CD4-positive, CD25-positive, alpha-beta regulatory T cell (primary cell): Measurements from ENCODE around the gene HDAC4. TPM values are rescaled to one million over a fixed set of nuclear protein-coding genes. Genes with fewer than 3 reads are reported as not detected.

Experiments
- ATAC-seq, 2 donors: fragments of 150-1000 bp; cut with Tn5 transposase; one replicate each; pipeline ENCODE4 v1.10.0; 2021; ENCODE audit warnings: low read depth in 2 of 2, moderate number of reproducible peaks in 2 of 2, moderate library complexity in 1 of 2
- DNase-seq, 3 donors: peaks; one replicate each; pipeline versions ENCODE4 v3.0.0 to v3.0.0-alpha.2; 2012 to 2022; ENCODE audit warnings: mixed read lengths in 1 of 3
- H3K27ac ChIP-seq: one replicate; pipeline ENCODE4 v1.7.0; 2013; ENCODE audit warnings: mild to moderate bottlenecking, low read length; ENCODE audit not compliant: insufficient read depth, poor library complexity, severe bottlenecking
- H3K27me3 ChIP-seq: one replicate; pipeline ENCODE4 v1.7.0; 2013; ENCODE audit warnings: low read length; ENCODE audit not compliant: control insufficient read depth, insufficient read depth
- H3K36me3 ChIP-seq: one replicate; pipeline ENCODE4 v1.7.0; 2013; ENCODE audit warnings: mild to moderate bottlenecking, low read length, moderate library complexity; ENCODE audit not compliant: control insufficient read depth, insufficient read depth
- H3K4me1 ChIP-seq: 2 replicates; pipeline ENCODE4 v1.7.0; 2013; ENCODE audit warnings: mild to moderate bottlenecking, low read length; ENCODE audit not compliant: insufficient read depth, control insufficient read depth, poor library complexity, severe bottlenecking
- H3K4me3 ChIP-seq: one replicate; pipeline ENCODE4 v1.7.0; 2013; ENCODE audit warnings: low read depth, mild to moderate bottlenecking, low read length, moderate library complexity
- H3K9me3 ChIP-seq, 2 experiments: 1 replicate in 1 of 2; 2 replicates in 1 of 2; pipeline ENCODE4 v1.7.0; 2013; ENCODE audit warnings: low read length in 2 of 2, mild to moderate bottlenecking in 1 of 2, moderate library complexity in 1 of 2; ENCODE audit not compliant: control insufficient read depth in 2 of 2
- H3K27ac Mint-ChIP-seq, 3 donors: one replicate each; pipeline ENCODE4 v1.8.0; 2020 to 2022; ENCODE audit warnings: mild to moderate bottlenecking in 3 of 3, mixed read lengths in 3 of 3, moderate library complexity in 2 of 3
- H3K27me3 Mint-ChIP-seq: one replicate; pipeline ENCODE4 v1.8.0; 2022; ENCODE audit warnings: mild to moderate bottlenecking, mixed read lengths
- H3K36me3 Mint-ChIP-seq: one replicate; pipeline ENCODE4 v1.8.0; 2020; ENCODE audit warnings: mixed read lengths
- H3K4me1 Mint-ChIP-seq, 4 donors: one replicate each; pipeline ENCODE4 v1.8.0; 2020 to 2022; ENCODE audit warnings: mixed read lengths in 4 of 4, mild to moderate bottlenecking in 1 of 4
- H3K4me3 Mint-ChIP-seq, 4 donors: one replicate each; pipeline ENCODE4 v1.8.0; 2020 to 2022; ENCODE audit warnings: mild to moderate bottlenecking in 4 of 4, mixed read lengths in 4 of 4, moderate library complexity in 3 of 4
- H3K9me3 Mint-ChIP-seq, 7 donors: one replicate each; pipeline ENCODE4 v1.8.0; 2020 to 2022; ENCODE audit warnings: mixed read lengths in 7 of 7, mild to moderate bottlenecking in 3 of 7, moderate library complexity in 2 of 7
- polyA plus RNA-seq, 4 donors: library from polyadenylated mRNA; unstranded; fragments of 300-500 nt; fragmentation: Illumina TruSeq; gene quantifications; one replicate each; pipeline ENCODE4 v1.2.3, GENCODE V29; 2021
- total RNA-seq: library from RNA; stranded (reverse); gene quantifications from one replicate; pipeline ENCODE4 v1.2.3, GENCODE V29; 2022

The HDAC4 gene
- total and polyA plus RNA-seq, 5 donors from 2014 or later, result 6.5 to 118 (median 8.6) TPM

GRCh38 chr2:239255218-239255617 is 145.6 kb downstream of the HDAC4 start:
- Histone ChIP-seq H3K36me3 (peaks cover 25% of the 10 kb centered on the region), H3K4me1 (peaks cover 47% of the 10 kb centered on the region), H3K9me3 (peaks cover 0 to 3% of the 10 kb centered on the region in 2 experiments), H3K4me3 (no peak overlapping the region), H3K27ac (no peak overlapping the region), H3K27me3 (no peaks in the 10 kb centered on the region)
- Mint-ChIP-seq H3K27me3 (no peaks in the 10 kb centered on the region), H3K36me3 (peaks cover 35% of the 10 kb centered on the region), H3K4me3 (peak overlapping the region in 2 of 4 donors; percentile 16 to 49), H3K4me1 (peaks cover 52 to 85% (median 77%) of the 10 kb centered on the region in 4 donors), H3K9me3 (peaks cover 0 to 14% (median 2%) of the 10 kb centered on the region in 7 donors), H3K27ac (peak overlapping the region in 1 of 3 donors; percentile 28)
- DNase-seq (peak in 1 of 3 donors; percentile 10), ATAC-seq (no peak)

- peaks cover 39% of the 10 kb centered on the region for H3K36me3 Mint-ChIP-seq
- DNase-seq, result no peak
- H3K27me3 Mint-ChIP-seq, result no peaks in the 10 kb centered on the region
- Histone ChIP-seq H3K36me3 (peaks cover 36% of the 10 kb centered on the region), H3K4me1 (peaks cover 34% of the 10 kb centered on the region), H3K9me3 (peaks cover 0 to 3% of the 10 kb centered on the region in 2 experiments), H3K27ac (no peak overlapping the region), H3K4me3 (no peak overlapping the region), H3K27me3 (no peaks in the 10 kb centered on the region)
- peak overlapping the region in 3 of 4 donors; percentile 36 to 73 (median 61) for H3K4me3 Mint-ChIP-seq
- H3K27ac Mint-ChIP-seq, result peak overlapping the region; percentile 61 to 93 (median 91)
- H3K4me1 Mint-ChIP-seq, result peaks cover 45 to 84% (median 66%) of the 10 kb centered on the region in 4 donors
- no peak for ATAC-seq
- H3K9me3 Mint-ChIP-seq, result peaks cover 0 to 14% (median 2%) of the 10 kb centered on the region in 7 donors
Observed at GRCh38 chr2:239253701-239254436, 147.0 kb downstream of the HDAC4 start.

- peaks cover 36% of the 10 kb centered on the region for H3K36me3 Mint-ChIP-seq
- Histone ChIP-seq H3K36me3 (peaks cover 36% of the 10 kb centered on the region), H3K27ac (no peak overlapping the region), H3K4me3 (no peak overlapping the region), H3K27me3 (no peaks in the 10 kb centered on the region), H3K9me3 (peaks cover 0 to 3% of the 10 kb centered on the region in 2 experiments), H3K4me1 (peaks cover 28% of the 10 kb centered on the region)
- peak overlapping the region in 2 of 3 donors; percentile 61 to 91 for H3K27ac Mint-ChIP-seq
- peaks cover 0 to 11% (median 2%) of the 10 kb centered on the region in 7 donors for H3K9me3 Mint-ChIP-seq
- peak; percentile 21 to 28 for ATAC-seq
- no peak for DNase-seq
- no peaks in the 10 kb centered on the region for H3K27me3 Mint-ChIP-seq
- peaks cover 39 to 84% (median 62%) of the 10 kb centered on the region in 4 donors for H3K4me1 Mint-ChIP-seq
- peak overlapping the region in 3 of 4 donors; percentile 61 to 86 (median 73) for H3K4me3 Mint-ChIP-seq
Observed at GRCh38 chr2:239253264-239253663, 147.6 kb downstream of the HDAC4 start.

- peaks cover 26% of the 10 kb centered on the region for H3K4me1 ChIP-seq
- no peaks in the 10 kb centered on the region for H3K27me3 Mint-ChIP-seq
- no peaks in the 10 kb centered on the region for H3K27me3 ChIP-seq
- DNase-seq, result no peak
- peaks cover 38 to 83% (median 58%) of the 10 kb centered on the region in 4 donors for H3K4me1 Mint-ChIP-seq
- H3K9me3 Mint-ChIP-seq, result peaks cover 0 to 6% (median 0%) of the 10 kb centered on the region in 7 donors
- peaks cover 37% of the 10 kb centered on the region for H3K36me3 ChIP-seq
- H3K9me3 ChIP-seq, result peaks cover 0 to 3% of the 10 kb centered on the region in 2 experiments
- H3K4me3 Mint-ChIP-seq, result peak overlapping the region in 2 of 4 donors; percentile 73 to 86
- no peak overlapping the region for H3K4me3 ChIP-seq
- no peak overlapping the region for H3K27ac ChIP-seq
- no peak for ATAC-seq
- peak overlapping the region in 2 of 3 donors; percentile 61 to 91 for H3K27ac Mint-ChIP-seq
- H3K36me3 Mint-ChIP-seq, result peaks cover 32% of the 10 kb centered on the region
Observed at GRCh38 chr2:239252801-239253200, 148.0 kb downstream of the HDAC4 start.

GRCh38 chr2:239252393-239252792 is 148.4 kb downstream of the HDAC4 start:
- Histone ChIP-seq H3K27ac (no peak overlapping the region), H3K9me3 (no peaks in the 10 kb centered on the region), H3K4me1 (peaks cover 28% of the 10 kb centered on the region), H3K36me3 (peaks cover 38% of the 10 kb centered on the region), H3K4me3 (no peak overlapping the region), H3K27me3 (no peaks in the 10 kb centered on the region)
- Mint-ChIP-seq H3K27me3 (no peaks in the 10 kb centered on the region), H3K27ac (peak overlapping the region in 1 of 3 donors; percentile 20), H3K4me3 (no peak overlapping the region), H3K4me1 (peaks cover 33 to 83% (median 57%) of the 10 kb centered on the region in 4 donors), H3K9me3 (peaks cover 0 to 3% (median 0%) of the 10 kb centered on the region in 7 donors), H3K36me3 (peaks cover 32% of the 10 kb centered on the region)
- ATAC-seq (no peak), DNase-seq (no peak)

GRCh38 chr2:239251971-239252370 is 148.8 kb downstream of the HDAC4 start:
- peaks cover 0 to under 1% (median 0%) of the 10 kb centered on the region in 7 donors for H3K9me3 Mint-ChIP-seq
- H3K9me3 ChIP-seq, result no peaks in the 10 kb centered on the region
- H3K4me1 Mint-ChIP-seq, result peaks cover 29 to 83% (median 58%) of the 10 kb centered on the region in 4 donors
- H3K36me3 Mint-ChIP-seq, result peaks cover 32% of the 10 kb centered on the region
- DNase-seq, result no peak
- peaks cover 28% of the 10 kb centered on the region for H3K4me1 ChIP-seq
- no peak for ATAC-seq
- H3K36me3 ChIP-seq, result peaks cover 38% of the 10 kb centered on the region
- H3K4me3 ChIP-seq, result no peak overlapping the region
- H3K27me3 Mint-ChIP-seq, result no peaks in the 10 kb centered on the region
- no peaks in the 10 kb centered on the region for H3K27me3 ChIP-seq
- H3K27ac ChIP-seq, result no peak overlapping the region
- H3K4me3 Mint-ChIP-seq, result no peak overlapping the region
- peak overlapping the region in 1 of 3 donors; percentile 20 for H3K27ac Mint-ChIP-seq

- no peak for DNase-seq
- peaks cover 41% of the 10 kb centered on the region for H3K36me3 ChIP-seq
- ATAC-seq, result no peak
- H3K4me1 ChIP-seq, result peaks cover 26% of the 10 kb centered on the region
- no peak overlapping the region for H3K27ac ChIP-seq
- Mint-ChIP-seq H3K36me3 (peaks cover 32% of the 10 kb centered on the region), H3K9me3 (no peaks in the 10 kb centered on the region), H3K27ac (peak overlapping the region in 1 of 3 donors; percentile 14), H3K4me3 (no peak overlapping the region), H3K27me3 (no peaks in the 10 kb centered on the region), H3K4me1 (peaks cover 30 to 78% (median 48%) of the 10 kb centered on the region in 4 donors)
- no peaks in the 10 kb centered on the region for H3K27me3 ChIP-seq
- no peaks in the 10 kb centered on the region for H3K9me3 ChIP-seq
- no peak overlapping the region for H3K4me3 ChIP-seq
Observed at GRCh38 chr2:239250216-239251081, 150.4 kb downstream of the HDAC4 start.
